HEK293T (cell line): ENCODE data around the gene PPP2R5E.

Experiments
- BHLHE40 ChIP-seq: fragments of 450-650 bp; IDR thresholded peaks from 2 replicates; pipeline ENCODE4 v1.6.1; 2016; ENCODE audit warnings: mild to moderate bottlenecking, moderate library complexity, borderline replicate concordance
- FOXK2 ChIP-seq: fragments of 450-650 bp; IDR thresholded peaks from 2 replicates; pipeline ENCODE4 v1.6.1; 2016; ENCODE audit warnings: mild to moderate bottlenecking
- SUZ12 ChIP-seq: fragments of 450-650 bp; IDR thresholded peaks from 2 replicates; pipeline ENCODE4 v1.6.1; 2016; ENCODE audit warnings: mild to moderate bottlenecking

DNA sequence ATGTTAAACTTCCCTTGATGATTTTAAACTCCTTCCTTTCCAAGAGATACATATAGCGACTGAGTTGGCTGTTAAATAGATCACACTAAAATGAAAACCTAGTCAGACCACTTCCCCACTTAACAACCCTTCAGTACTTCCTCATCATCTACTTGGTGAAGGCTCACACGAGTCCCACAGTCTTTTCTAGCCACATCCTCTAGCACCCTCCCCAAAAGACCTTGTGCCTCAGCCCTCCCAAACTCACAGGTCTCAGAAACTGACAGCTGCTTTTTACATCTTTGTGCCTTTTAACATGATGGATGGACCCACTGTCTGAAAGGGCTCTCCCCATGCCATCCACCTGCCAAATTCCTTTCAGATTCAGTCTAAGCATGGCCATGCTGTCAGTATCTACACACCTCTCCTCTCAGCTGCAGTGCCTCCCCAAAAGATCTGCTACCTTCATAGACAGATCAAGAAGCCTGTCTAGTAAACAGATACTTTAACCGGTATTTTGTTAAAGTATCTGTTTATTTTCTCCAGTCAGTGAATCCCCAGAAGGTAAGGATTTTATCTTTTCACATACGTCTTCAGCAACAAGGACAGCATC, 159.3 kb downstream of the PPP2R5E start:
- TF ChIP-seq SUZ12 (no peak), BHLHE40 (no peak), FOXK2 (no peak)
